Measurements from ENCODE around the gene FOXF1. TPM values are rescaled to one million over a fixed set of nuclear protein-coding genes. Genes with fewer than 3 reads are reported as not detected.

Gene FOXF1
- total and polyA plus RNA-seq, 9 of the 15 experiments (the other 6 are each of a cell fraction or from before 2014, with no cell fraction given), result 0.04 TPM; not detected in 8

GRCh38 chr16:86523166-86523740 is 12.9 kb downstream of the FOXF1 start:
- Histone ChIP-seq H3K9me3 (replicated peaks; ENCODE audit: control insufficient read depth, insufficient read depth, low read depth, low read length) (no peaks in the 10 kb centered on the region), H4K20me1 (replicated peaks; ENCODE audit: control insufficient read depth, insufficient read depth, low read length) (peaks cover 12% of the 10 kb centered on the region), H3K9ac (ENCODE audit: insufficient read depth in 1 of 2, low read depth in 2 of 2, low read length in 2 of 2) (no peak overlapping the region), H3K27ac (ENCODE audit: extremely low read depth, low read depth, low read length) (no peak overlapping the region), H3K4me1 (replicated peaks in 1 of 2; ENCODE audit: control insufficient read depth in 2 of 2, insufficient read depth in 2 of 2, low read length in 2 of 2) (peaks cover 0 to 10% of the 10 kb centered on the region in 2 experiments; a peak in 3 of 5 replicates), H3K36me3 (ENCODE audit: control insufficient read depth, insufficient read depth, low read length) (no peaks in the 10 kb centered on the region), H2AFZ (ENCODE audit: low read depth, low read length) (no peak overlapping the region), H3K9me1 (ENCODE audit: control insufficient read depth, insufficient read depth, low read length) (no peaks in the 10 kb centered on the region), H3K4me3 (no peak overlapping the region), H3K79me2 (ENCODE audit: control insufficient read depth, insufficient read depth, low read length) (no peaks in the 10 kb centered on the region), H3K27me3 (ENCODE audit: control insufficient read depth in 2 of 2, insufficient read depth in 2 of 2, low read length in 2 of 2) (peaks cover 37 to 70% of the 10 kb centered on the region in 2 experiments), H3K4me2 (ENCODE audit: insufficient read depth, low read length) (no peak overlapping the region)
- 0% methylated on average over 5 of the region's 5 CpGs for WGBS (ENCODE audit: insufficient coverage, low coverage, missing lambda C conversion rate)
- ATAC-seq, result no peak
- ChIA-PET POLR2A (no interaction called here), CTCF (ENCODE audit: low intra/inter-chr PET ratio) (no interaction called here)
- in situ Hi-C loops (cut with MboI), result no loop called here
- FAIRE-seq, result no peak
- BruUV-seq (replicated peaks), result no TSS peak
- DNase-seq (ENCODE audit: extremely low read depth in 1 of 4, low spot score in 3 of 4), result no peak
- intact Hi-C loops (cut with micrococcal nuclease), result loop anchor here (10.0 kb wide), 1 partner anchor 268 kb away; no protein-coding TSS in a partner anchor
- TF ChIP-seq KDM4B (IDR thresholded peaks at IDR 0.05; ENCODE audit: borderline replicate concordance in 2 of 2, low read depth in 1 of 2) (no peak), PRDM10 (IDR thresholded peaks at IDR 0.05; ENCODE audit: partially characterized antibody) (no peak), SRSF9 (IDR thresholded peaks at IDR 0.05; ENCODE audit: borderline replicate concordance, low read depth, low read length) (no peak), SMAD4 (CRISPR knock-in tag; conservative IDR thresholded peaks at IDR 0.05) (no peak)
- TF ChIP-seq, protein P1, sequence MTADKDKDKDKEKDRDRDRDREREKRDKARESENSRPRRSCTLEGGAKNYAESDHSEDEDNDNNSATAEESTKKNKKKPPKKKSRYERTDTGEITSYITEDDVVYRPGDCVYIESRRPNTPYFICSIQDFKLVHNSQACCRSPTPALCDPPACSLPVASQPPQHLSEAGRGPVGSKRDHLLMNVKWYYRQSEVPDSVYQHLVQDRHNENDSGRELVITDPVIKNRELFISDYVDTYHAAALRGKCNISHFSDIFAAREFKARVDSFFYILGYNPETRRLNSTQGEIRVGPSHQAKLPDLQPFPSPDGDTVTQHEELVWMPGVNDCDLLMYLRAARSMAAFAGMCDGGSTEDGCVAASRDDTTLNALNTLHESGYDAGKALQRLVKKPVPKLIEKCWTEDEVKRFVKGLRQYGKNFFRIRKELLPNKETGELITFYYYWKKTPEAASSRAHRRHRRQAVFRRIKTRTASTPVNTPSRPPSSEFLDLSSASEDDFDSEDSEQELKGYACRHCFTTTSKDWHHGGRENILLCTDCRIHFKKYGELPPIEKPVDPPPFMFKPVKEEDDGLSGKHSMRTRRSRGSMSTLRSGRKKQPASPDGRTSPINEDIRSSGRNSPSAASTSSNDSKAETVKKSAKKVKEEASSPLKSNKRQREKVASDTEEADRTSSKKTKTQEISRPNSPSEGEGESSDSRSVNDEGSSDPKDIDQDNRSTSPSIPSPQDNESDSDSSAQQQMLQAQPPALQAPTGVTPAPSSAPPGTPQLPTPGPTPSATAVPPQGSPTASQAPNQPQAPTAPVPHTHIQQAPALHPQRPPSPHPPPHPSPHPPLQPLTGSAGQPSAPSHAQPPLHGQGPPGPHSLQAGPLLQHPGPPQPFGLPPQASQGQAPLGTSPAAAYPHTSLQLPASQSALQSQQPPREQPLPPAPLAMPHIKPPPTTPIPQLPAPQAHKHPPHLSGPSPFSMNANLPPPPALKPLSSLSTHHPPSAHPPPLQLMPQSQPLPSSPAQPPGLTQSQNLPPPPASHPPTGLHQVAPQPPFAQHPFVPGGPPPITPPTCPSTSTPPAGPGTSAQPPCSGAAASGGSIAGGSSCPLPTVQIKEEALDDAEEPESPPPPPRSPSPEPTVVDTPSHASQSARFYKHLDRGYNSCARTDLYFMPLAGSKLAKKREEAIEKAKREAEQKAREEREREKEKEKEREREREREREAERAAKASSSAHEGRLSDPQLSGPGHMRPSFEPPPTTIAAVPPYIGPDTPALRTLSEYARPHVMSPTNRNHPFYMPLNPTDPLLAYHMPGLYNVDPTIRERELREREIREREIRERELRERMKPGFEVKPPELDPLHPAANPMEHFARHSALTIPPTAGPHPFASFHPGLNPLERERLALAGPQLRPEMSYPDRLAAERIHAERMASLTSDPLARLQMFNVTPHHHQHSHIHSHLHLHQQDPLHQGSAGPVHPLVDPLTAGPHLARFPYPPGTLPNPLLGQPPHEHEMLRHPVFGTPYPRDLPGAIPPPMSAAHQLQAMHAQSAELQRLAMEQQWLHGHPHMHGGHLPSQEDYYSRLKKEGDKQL (CRISPR knock-in tag; IDR thresholded peaks at IDR 0.05; ENCODE audit: borderline replicate concordance), result no peak
- TF ChIP-seq, protein P2, sequence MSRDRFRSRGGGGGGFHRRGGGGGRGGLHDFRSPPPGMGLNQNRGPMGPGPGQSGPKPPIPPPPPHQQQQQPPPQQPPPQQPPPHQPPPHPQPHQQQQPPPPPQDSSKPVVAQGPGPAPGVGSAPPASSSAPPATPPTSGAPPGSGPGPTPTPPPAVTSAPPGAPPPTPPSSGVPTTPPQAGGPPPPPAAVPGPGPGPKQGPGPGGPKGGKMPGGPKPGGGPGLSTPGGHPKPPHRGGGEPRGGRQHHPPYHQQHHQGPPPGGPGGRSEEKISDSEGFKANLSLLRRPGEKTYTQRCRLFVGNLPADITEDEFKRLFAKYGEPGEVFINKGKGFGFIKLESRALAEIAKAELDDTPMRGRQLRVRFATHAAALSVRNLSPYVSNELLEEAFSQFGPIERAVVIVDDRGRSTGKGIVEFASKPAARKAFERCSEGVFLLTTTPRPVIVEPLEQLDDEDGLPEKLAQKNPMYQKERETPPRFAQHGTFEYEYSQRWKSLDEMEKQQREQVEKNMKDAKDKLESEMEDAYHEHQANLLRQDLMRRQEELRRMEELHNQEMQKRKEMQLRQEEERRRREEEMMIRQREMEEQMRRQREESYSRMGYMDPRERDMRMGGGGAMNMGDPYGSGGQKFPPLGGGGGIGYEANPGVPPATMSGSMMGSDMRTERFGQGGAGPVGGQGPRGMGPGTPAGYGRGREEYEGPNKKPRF (IDR thresholded peaks at IDR 0.05; ENCODE audit: low read depth, low read length), result no peak
- TF ChIP-seq, protein P3, sequence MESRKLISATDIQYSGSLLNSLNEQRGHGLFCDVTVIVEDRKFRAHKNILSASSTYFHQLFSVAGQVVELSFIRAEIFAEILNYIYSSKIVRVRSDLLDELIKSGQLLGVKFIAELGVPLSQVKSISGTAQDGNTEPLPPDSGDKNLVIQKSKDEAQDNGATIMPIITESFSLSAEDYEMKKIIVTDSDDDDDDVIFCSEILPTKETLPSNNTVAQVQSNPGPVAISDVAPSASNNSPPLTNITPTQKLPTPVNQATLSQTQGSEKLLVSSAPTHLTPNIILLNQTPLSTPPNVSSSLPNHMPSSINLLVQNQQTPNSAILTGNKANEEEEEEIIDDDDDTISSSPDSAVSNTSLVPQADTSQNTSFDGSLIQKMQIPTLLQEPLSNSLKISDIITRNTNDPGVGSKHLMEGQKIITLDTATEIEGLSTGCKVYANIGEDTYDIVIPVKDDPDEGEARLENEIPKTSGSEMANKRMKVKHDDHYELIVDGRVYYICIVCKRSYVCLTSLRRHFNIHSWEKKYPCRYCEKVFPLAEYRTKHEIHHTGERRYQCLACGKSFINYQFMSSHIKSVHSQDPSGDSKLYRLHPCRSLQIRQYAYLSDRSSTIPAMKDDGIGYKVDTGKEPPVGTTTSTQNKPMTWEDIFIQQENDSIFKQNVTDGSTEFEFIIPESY (CRISPR knock-in tag; IDR thresholded peaks at IDR 0.05), result no peak

All from K562 (cell line).